ENCODE results near the gene PTPRN2. TPM values are rescaled to one million over a fixed set of nuclear protein-coding genes. Genes with fewer than 3 reads are reported as not detected.
A peak's percentile ranks its signal among the peaks of the same experiment; 100 is the strongest.

PTPRN2 gene
- total RNA-seq, 1 donor from 2014 or later, result 1.8 TPM

DNA sequence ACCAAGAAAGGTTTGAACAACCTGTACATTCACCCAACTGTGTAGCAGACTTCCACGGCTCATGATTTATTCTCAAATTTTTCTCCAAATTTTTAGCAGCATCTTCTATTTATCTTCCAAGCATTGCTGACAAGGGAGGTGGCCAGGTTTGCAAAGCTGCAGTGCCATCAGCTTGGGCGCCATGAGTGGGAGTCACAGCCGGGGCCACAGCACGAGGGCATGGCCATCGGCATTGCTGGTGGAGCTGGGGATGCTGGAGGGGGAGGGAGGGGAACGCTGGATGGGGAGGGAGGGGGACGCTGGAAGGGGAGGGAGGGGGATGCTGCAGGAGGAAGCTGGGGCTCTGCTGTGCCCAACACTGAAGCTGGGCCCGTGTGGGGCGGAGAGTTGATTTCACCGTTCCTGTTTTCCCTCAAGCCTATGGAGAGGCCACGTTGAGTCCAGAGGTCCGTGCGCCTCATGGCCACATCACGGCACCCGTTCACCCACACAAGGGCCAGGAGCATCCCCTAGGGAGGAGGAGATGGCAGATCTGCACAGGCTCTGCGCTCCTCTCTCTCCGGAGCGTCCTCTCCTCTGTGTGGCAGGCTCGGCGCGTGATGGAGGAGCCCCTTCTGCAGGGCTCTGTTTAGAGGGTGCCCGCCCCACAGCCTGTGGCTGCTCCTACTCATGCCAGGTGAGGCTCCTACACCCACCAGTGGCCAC lies 730.6 kb downstream of the PTPRN2 start:
- no peak for DNase-seq
- CTCF ChIA-PET, result no interaction called here
- intact Hi-C loops (cut with micrococcal nuclease), result no loop called here
- peaks cover 11% of the 10 kb centered on the region for H3K4me1 Mint-ChIP-seq
- no peaks in the 10 kb centered on the region for H3K27me3 Mint-ChIP-seq
- ATAC-seq (ENCODE audit: low read depth), result no peak
- TF ChIP-seq, protein P1, sequence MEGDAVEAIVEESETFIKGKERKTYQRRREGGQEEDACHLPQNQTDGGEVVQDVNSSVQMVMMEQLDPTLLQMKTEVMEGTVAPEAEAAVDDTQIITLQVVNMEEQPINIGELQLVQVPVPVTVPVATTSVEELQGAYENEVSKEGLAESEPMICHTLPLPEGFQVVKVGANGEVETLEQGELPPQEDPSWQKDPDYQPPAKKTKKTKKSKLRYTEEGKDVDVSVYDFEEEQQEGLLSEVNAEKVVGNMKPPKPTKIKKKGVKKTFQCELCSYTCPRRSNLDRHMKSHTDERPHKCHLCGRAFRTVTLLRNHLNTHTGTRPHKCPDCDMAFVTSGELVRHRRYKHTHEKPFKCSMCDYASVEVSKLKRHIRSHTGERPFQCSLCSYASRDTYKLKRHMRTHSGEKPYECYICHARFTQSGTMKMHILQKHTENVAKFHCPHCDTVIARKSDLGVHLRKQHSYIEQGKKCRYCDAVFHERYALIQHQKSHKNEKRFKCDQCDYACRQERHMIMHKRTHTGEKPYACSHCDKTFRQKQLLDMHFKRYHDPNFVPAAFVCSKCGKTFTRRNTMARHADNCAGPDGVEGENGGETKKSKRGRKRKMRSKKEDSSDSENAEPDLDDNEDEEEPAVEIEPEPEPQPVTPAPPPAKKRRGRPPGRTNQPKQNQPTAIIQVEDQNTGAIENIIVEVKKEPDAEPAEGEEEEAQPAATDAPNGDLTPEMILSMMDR (IDR thresholded peaks at IDR 0.05), result no peak
- H3K4me3 Mint-ChIP-seq, result no peak overlapping the region
- no peaks in the 10 kb centered on the region for H3K36me3 Mint-ChIP-seq (ENCODE audit: low read depth)
- H3K27ac Mint-ChIP-seq, result no peak overlapping the region
- POLR2A ChIA-PET, result no interaction called here
- H3K9me3 Mint-ChIP-seq, result no peaks in the 10 kb centered on the region

DNA sequence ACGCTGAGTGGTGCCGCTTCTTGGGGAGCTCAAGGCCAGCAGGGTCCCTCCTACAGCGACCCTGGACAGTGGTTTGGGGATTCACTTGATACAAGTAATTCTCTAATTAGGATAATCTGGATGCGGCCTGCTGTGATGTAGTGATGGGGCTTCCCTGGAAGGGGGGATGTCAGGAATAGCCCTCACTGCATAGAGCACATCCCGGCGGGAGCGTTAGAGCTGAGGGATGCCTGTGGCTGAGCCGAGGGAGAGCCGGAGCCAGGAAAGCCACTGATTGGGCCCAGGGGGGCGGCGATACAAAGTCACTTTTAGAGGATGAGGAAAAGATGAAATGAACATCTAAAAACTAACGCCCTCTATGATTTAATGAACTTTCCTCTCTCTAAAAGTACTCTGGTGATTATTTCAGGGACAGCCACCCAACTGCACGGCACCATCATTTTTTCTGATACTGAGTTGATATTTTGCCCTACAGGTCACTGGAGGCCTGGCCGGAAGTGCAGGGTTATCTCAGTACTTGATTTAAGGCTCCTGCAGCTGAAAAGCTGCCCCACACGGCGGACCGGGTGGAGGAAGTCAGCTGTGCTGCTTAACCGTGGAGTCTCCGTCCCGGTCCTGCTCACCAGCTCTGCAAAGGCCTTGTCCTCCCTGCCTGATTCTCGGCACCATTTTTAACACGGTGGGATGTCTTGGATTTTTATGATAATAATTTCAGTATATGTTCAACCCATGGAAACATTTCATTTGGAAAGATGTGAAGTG lies 732.0 kb downstream of the PTPRN2 start:
- Mint-ChIP-seq H3K4me1 (peaks cover 16% of the 10 kb centered on the region), H3K36me3 (ENCODE audit: low read depth) (no peaks in the 10 kb centered on the region), H3K27ac (no peak overlapping the region), H3K27me3 (no peaks in the 10 kb centered on the region), H3K4me3 (no peak overlapping the region), H3K9me3 (no peaks in the 10 kb centered on the region)
- ChIA-PET CTCF (no interaction called here), POLR2A (no interaction called here)
- TF ChIP-seq, protein P1 (IDR thresholded peaks at IDR 0.05), result no peak
- intact Hi-C loops (cut with micrococcal nuclease), result no loop called here
- ATAC-seq (ENCODE audit: low read depth) (no peak), DNase-seq (no peak)

DNA sequence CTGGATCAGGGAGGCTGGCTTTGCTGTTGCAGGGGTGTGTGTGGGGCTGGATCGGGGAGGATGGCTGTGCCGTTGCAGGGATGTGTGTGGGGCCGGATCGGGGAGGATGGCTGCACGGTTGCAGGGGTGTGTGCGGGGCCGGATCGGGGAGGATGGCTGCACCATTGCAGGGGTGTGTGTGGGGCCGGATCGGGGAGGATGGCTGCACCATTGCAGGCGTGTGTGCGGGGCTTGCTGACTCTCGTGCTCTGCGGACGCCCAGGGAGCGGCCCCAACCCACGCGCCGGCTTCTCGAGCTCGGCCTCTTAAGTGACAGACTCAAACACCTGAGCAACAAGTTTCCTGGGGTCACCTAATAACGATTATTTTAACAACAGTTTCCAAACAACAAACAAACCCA lies 732.6 kb downstream of the PTPRN2 start:
- ChIA-PET POLR2A (no interaction called here), CTCF (no interaction called here)
- DNase-seq (no peak), ATAC-seq (ENCODE audit: low read depth) (no peak)
- Mint-ChIP-seq H3K27me3 (no peaks in the 10 kb centered on the region), H3K9me3 (no peaks in the 10 kb centered on the region), H3K4me1 (peaks cover 16% of the 10 kb centered on the region), H3K4me3 (no peak overlapping the region), H3K27ac (no peak overlapping the region), H3K36me3 (ENCODE audit: low read depth) (no peaks in the 10 kb centered on the region)
- intact Hi-C loops (cut with micrococcal nuclease), result no loop called here
- TF ChIP-seq, protein P1 (IDR thresholded peaks at IDR 0.05), result no peak

DNA sequence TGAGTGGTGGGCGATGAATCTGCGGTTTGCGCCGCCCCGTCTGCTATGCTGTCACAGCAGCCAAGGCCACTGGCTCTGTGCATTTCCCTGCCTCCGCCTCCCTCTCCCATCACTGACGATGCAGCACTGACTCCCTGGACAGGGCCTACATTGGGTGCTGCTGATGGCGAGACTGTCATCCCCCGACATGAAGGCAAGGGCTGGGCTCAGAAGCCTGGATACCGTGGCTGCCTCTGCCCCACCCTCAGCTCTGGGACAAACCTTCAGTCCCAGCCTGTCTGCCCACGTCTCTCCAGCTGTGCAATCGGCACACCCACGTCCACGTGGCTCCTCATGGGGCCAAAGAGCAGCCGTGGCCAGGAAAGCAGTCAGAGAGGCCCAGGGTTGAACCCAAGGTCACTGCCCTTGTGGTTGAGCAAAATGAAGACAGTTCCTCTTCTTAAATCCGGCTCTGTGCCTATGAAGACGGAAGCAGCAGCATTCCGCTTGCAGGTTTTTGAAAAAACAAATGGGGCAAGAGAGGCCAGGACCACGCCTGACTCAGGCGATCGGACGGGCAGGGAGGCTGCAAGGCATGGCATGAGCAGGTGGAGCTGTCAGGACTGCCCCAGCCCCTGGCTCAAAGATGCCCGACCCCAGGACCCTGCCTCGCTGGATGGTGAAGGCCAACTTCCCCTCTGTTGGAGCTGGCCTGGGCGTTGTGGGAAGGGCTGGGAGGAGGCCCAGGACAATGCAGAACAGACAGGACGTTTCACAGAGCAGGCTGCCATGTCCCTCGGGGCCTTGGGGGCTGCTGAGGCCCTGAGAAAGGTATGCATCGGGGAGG lies 733.3 kb downstream of the PTPRN2 start:
- intact Hi-C loops (cut with micrococcal nuclease), result no loop called here
- Mint-ChIP-seq H3K27me3 (no peaks in the 10 kb centered on the region), H3K9me3 (no peaks in the 10 kb centered on the region), H3K36me3 (ENCODE audit: low read depth) (no peaks in the 10 kb centered on the region), H3K4me3 (peak overlapping the region; percentile 11), H3K4me1 (peaks cover 16% of the 10 kb centered on the region), H3K27ac (no peak overlapping the region)
- POLR2A ChIA-PET, result no interaction called here
- no peak for DNase-seq
- peak; percentile 28 for ATAC-seq (ENCODE audit: low read depth)
- CTCF ChIA-PET, result no interaction called here
- TF ChIP-seq, protein P1 (IDR thresholded peaks at IDR 0.05), result no peak

DNA sequence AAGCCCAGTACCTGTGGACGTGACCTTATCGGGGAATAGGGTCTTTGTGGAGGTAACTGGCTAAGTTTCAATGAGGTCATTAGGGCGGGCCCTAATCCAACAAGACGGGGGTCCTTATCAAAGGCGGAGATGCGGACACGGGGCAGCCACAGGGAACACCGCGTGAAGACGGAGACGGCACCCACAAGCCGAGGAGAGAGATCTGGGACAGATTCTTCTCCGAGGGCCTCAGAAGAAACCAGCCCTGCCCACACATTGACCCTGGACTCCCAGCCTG lies 733.9 kb downstream of the PTPRN2 start:
- Mint-ChIP-seq H3K9me3 (no peaks in the 10 kb centered on the region), H3K4me1 (peaks cover 16% of the 10 kb centered on the region), H3K36me3 (ENCODE audit: low read depth) (no peaks in the 10 kb centered on the region), H3K27ac (no peak overlapping the region), H3K4me3 (no peak overlapping the region), H3K27me3 (no peaks in the 10 kb centered on the region)
- no peak for ATAC-seq (ENCODE audit: low read depth)
- POLR2A ChIA-PET, result no interaction called here
- CTCF ChIA-PET, result no interaction called here
- DNase-seq, result no peak
- TF ChIP-seq, protein P1 (IDR thresholded peaks at IDR 0.05), result no peak
- intact Hi-C loops (cut with micrococcal nuclease), result no loop called here
